NCI-H128 (cell line): ENCODE data around the gene LINGO4.

Experiments used
- DNase-seq: peaks from one replicate; lab custom pipeline; 2025; ENCODE audit not compliant: unreplicated experiment; lab: John Stamatoyannopoulos, UW

LINGO4 gene

GRCh38 chr1:151814426-151814825, 9.2 kb upstream of the LINGO4 start:
- DNase-seq = no peak

- no peak for DNase-seq
Measured at GRCh38 chr1:151813271-151813977, 8.2 kb upstream of the LINGO4 start.

- DNase-seq = no peak
Measured at GRCh38 chr1:151811181-151811580, 6.0 kb upstream of the LINGO4 start.

- DNase-seq = no peak
Measured at GRCh38 chr1:151809985-151810556, 4.9 kb upstream of the LINGO4 start.

GRCh38 chr1:151809290-151809984, 4.2 kb upstream of the LINGO4 start:
- no peak for DNase-seq

- DNase-seq = no peak
Measured at GRCh38 chr1:151807766-151808165, 2.5 kb upstream of the LINGO4 start.

- no peak for DNase-seq
Measured at GRCh38 chr1:151807131-151807530, 1.9 kb upstream of the LINGO4 start.

GRCh38 chr1:151806170-151806569, 951 bp upstream of the LINGO4 start:
- DNase-seq = no peak

GRCh38 chr1:151803915-151804314, 1.3 kb downstream of the LINGO4 start:
- no peak for DNase-seq

- no peak for DNase-seq
Measured at GRCh38 chr1:151803164-151803563, 2.1 kb downstream of the LINGO4 start.

GRCh38 chr1:151802372-151802771, 2.8 kb downstream of the LINGO4 start:
- DNase-seq = no peak

- DNase-seq = no peak
Measured at GRCh38 chr1:151801846-151802245, 3.4 kb downstream of the LINGO4 start.

- DNase-seq = no peak
Measured at GRCh38 chr1:151801310-151801820, 3.9 kb downstream of the LINGO4 start.

- DNase-seq = no peak
Measured at GRCh38 chr1:151800830-151801229, 4.4 kb downstream of the LINGO4 start.

GRCh38 chr1:151799179-151800022, 5.8 kb downstream of the LINGO4 start:
- no peak for DNase-seq

- no peak for DNase-seq
Measured at GRCh38 chr1:151798571-151798970, 6.6 kb downstream of the LINGO4 start.

GRCh38 chr1:151790940-151791651, 14.1 kb downstream of the LINGO4 start:
- no peak for DNase-seq

GRCh38 chr1:151790071-151790939, 14.9 kb downstream of the LINGO4 start, which contains the start of gene TDRKH:
TDRKH (minus strand) TSS chr1:151790500; CDS start chr1:151783022, 7,478 bp downstream.
- peak; percentile 99 for DNase-seq

- no peak for DNase-seq
Measured at GRCh38 chr1:151787689-151788088, 17.5 kb downstream of the LINGO4 start.
